Measurements from ENCODE around the gene KIF3C. TPM values are rescaled to one million over a fixed set of nuclear protein-coding genes. Genes with fewer than 3 reads are reported as not detected.

Gene KIF3C
- polyA plus RNA-seq, 1 donor from 2014 or later, result 53.6 TPM

DNA sequence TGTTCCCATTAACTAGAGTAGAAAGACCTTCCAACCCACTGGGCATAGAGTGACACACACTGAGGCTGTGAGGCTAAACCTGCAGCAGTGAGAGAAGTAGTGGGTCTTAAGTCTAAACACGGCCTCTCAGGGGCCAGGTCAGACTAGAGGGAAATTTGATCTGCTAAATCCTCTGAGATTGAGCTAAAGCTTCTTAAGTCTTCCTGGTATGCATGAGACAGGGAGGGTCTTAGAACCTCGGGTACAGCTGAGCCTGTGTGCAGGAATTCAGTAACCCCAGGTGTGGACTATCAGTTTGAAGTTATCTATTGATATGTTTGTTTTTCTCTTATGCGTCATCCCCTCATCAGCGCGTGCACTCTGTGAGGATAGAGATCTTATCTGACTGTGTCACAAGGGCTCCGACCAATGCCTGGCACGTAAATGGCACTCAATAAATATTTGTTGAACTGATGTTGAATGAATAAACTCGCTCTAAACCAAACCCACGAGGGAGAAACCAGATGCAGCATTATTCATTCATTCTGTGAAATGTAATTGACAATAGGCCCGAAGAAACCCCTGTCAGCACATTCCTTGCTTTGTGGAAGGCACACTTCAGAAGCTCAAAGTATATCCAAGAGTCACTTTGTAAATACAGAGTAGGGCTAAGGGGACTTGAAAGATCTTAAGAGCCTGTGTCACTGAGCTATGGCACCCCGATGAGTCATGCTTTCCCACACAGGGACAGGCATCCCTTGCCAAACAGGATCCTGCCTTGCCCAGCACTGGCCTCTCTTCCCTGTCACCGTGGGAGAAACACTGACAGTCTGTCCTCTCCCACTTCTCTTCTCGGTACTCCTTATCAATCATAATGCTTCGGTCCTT lies 29.9 kb upstream of the KIF3C start:
- no peak for TF ChIP-seq MXI1 (conservative IDR thresholded peaks at IDR 0.05; ENCODE audit: poor library complexity, severe bottlenecking)
- TF ChIP-seq, protein P1, sequence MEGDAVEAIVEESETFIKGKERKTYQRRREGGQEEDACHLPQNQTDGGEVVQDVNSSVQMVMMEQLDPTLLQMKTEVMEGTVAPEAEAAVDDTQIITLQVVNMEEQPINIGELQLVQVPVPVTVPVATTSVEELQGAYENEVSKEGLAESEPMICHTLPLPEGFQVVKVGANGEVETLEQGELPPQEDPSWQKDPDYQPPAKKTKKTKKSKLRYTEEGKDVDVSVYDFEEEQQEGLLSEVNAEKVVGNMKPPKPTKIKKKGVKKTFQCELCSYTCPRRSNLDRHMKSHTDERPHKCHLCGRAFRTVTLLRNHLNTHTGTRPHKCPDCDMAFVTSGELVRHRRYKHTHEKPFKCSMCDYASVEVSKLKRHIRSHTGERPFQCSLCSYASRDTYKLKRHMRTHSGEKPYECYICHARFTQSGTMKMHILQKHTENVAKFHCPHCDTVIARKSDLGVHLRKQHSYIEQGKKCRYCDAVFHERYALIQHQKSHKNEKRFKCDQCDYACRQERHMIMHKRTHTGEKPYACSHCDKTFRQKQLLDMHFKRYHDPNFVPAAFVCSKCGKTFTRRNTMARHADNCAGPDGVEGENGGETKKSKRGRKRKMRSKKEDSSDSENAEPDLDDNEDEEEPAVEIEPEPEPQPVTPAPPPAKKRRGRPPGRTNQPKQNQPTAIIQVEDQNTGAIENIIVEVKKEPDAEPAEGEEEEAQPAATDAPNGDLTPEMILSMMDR (IDR thresholded peaks at IDR 0.05; ENCODE audit: poor library complexity, severe bottlenecking), result no peak
- no peak for TF ChIP-seq EZH2 (IDR thresholded peaks at IDR 0.05; ENCODE audit: borderline replicate concordance, insufficient read depth, low read length, poor library complexity, severe bottlenecking)
- no peak for TF ChIP-seq RAD21 (conservative IDR thresholded peaks at IDR 0.05)
- no peaks in the 10 kb centered on the region for H3K36me3 ChIP-seq (ENCODE audit: insufficient read depth, low read length)
- no peak overlapping the region for H3K27ac ChIP-seq (ENCODE audit: low read length)
- no peak overlapping the region for H3K4me3 ChIP-seq (ENCODE audit: low read length)
- no peak overlapping the region for H2AFZ ChIP-seq (ENCODE audit: low read depth, low read length)
- no peak overlapping the region for H3K9ac ChIP-seq (ENCODE audit: low read length)
- H3K27me3 ChIP-seq (ENCODE audit: insufficient read depth, low read depth, low read length), result no peaks in the 10 kb centered on the region
- no peaks in the 10 kb centered on the region for H3K79me2 ChIP-seq (replicated peaks; ENCODE audit: insufficient read depth, low read length)
- H3K9me3 ChIP-seq (ENCODE audit: low read length), result no peaks in the 10 kb centered on the region
- no peaks in the 10 kb centered on the region for H4K20me1 ChIP-seq (ENCODE audit: insufficient read depth)
- no peaks in the 10 kb centered on the region for H3F3A ChIP-seq (ENCODE audit: insufficient read depth, low read length, poor library complexity, severe bottlenecking)
- H3K9me2 ChIP-seq (ENCODE audit: insufficient read depth, low read length), result no peaks in the 10 kb centered on the region
- H3K4me2 ChIP-seq (ENCODE audit: low read length), result no peak overlapping the region

DNA sequence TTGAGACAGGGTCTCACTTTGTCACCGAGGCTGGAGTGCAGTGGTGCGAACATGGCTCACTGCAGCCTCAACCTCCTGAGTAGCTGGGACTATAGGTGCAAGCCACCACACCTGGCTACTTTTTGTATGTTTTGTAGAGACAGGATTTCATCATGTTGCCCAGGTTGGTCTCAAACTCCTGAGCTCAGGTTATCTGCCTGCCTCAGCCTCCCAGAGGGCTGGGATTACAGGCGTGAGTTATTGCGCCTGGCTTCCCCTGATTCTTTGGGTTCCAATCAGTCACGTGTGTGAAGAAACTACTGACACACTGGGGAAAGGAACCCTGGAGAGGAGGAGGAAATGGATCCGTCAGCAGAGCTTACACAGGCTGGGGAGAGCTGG lies 29.3 kb upstream of the KIF3C start:
- Histone ChIP-seq H2AFZ (ENCODE audit: low read depth, low read length) (no peak overlapping the region), H3K27me3 (ENCODE audit: insufficient read depth, low read depth, low read length) (no peaks in the 10 kb centered on the region), H3K9me3 (ENCODE audit: low read length) (no peaks in the 10 kb centered on the region), H3K9ac (ENCODE audit: low read length) (no peak overlapping the region), H3K36me3 (ENCODE audit: insufficient read depth, low read length) (no peaks in the 10 kb centered on the region), H3F3A (ENCODE audit: insufficient read depth, low read length, poor library complexity, severe bottlenecking) (no peaks in the 10 kb centered on the region), H3K79me2 (replicated peaks; ENCODE audit: insufficient read depth, low read length) (no peaks in the 10 kb centered on the region), H4K20me1 (ENCODE audit: insufficient read depth) (no peaks in the 10 kb centered on the region), H3K4me3 (ENCODE audit: low read length) (no peak overlapping the region), H3K9me2 (ENCODE audit: insufficient read depth, low read length) (no peaks in the 10 kb centered on the region), H3K27ac (ENCODE audit: low read length) (no peak overlapping the region), H3K4me2 (ENCODE audit: low read length) (no peak overlapping the region)
- TF ChIP-seq EP300 (conservative IDR thresholded peaks at IDR 0.05; ENCODE audit: poor library complexity, severe bottlenecking) (no peak), RAD21 (conservative IDR thresholded peaks at IDR 0.05) (no peak), SMC3 (conservative IDR thresholded peaks at IDR 0.05; ENCODE audit: poor library complexity) (no peak), EZH2 (IDR thresholded peaks at IDR 0.05; ENCODE audit: borderline replicate concordance, insufficient read depth, low read length, poor library complexity, severe bottlenecking) (no peak), MXI1 (conservative IDR thresholded peaks at IDR 0.05; ENCODE audit: poor library complexity, severe bottlenecking) (no peak), POLR2AphosphoS5 (IDR thresholded peaks at IDR 0.05) (no peak), TAF1 (IDR thresholded peaks at IDR 0.05; ENCODE audit: low read depth) (no peak)
- TF ChIP-seq, protein P1 (IDR thresholded peaks at IDR 0.05; ENCODE audit: poor library complexity, severe bottlenecking), result no peak
- TF ChIP-seq, protein P2, sequence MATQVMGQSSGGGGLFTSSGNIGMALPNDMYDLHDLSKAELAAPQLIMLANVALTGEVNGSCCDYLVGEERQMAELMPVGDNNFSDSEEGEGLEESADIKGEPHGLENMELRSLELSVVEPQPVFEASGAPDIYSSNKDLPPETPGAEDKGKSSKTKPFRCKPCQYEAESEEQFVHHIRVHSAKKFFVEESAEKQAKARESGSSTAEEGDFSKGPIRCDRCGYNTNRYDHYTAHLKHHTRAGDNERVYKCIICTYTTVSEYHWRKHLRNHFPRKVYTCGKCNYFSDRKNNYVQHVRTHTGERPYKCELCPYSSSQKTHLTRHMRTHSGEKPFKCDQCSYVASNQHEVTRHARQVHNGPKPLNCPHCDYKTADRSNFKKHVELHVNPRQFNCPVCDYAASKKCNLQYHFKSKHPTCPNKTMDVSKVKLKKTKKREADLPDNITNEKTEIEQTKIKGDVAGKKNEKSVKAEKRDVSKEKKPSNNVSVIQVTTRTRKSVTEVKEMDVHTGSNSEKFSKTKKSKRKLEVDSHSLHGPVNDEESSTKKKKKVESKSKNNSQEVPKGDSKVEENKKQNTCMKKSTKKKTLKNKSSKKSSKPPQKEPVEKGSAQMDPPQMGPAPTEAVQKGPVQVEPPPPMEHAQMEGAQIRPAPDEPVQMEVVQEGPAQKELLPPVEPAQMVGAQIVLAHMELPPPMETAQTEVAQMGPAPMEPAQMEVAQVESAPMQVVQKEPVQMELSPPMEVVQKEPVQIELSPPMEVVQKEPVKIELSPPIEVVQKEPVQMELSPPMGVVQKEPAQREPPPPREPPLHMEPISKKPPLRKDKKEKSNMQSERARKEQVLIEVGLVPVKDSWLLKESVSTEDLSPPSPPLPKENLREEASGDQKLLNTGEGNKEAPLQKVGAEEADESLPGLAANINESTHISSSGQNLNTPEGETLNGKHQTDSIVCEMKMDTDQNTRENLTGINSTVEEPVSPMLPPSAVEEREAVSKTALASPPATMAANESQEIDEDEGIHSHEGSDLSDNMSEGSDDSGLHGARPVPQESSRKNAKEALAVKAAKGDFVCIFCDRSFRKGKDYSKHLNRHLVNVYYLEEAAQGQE (IDR thresholded peaks at IDR 0.05; ENCODE audit: borderline replicate concordance), result no peak

All from neural cell (in vitro differentiated cells).